ENCODE data around the gene TMEM39B.

DNA sequence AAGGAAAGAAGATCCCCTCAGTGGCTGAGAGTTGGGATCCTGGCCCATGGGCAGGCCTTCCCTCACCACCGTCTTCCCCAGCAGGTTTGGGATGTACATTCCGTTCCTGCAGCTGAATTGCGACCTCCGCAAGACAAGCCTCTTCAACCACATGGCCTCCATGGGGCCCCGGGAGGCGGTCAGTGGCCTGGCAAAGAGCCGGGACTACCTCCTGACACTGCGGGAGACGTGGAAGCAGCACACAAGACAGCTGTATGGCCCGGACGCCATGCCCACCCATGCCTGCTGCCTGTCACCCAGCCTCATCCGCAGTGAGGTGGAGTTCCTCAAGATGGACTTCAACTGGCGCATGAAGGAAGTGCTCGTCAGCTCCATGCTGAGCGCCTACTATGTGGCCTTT is 18.9 kb downstream of the TMEM39B start:
- TF ChIP-seq JUN (CRISPR knock-in tag; IDR thresholded peaks at IDR 0.05): no peak
- no peak for TF ChIP-seq MAX (CRISPR knock-in tag; IDR thresholded peaks at IDR 0.05)
- TF ChIP-seq FOXJ3 (CRISPR knock-in tag; IDR thresholded peaks at IDR 0.05; ENCODE audit: borderline replicate concordance): no peak
- TF ChIP-seq, protein P1, sequence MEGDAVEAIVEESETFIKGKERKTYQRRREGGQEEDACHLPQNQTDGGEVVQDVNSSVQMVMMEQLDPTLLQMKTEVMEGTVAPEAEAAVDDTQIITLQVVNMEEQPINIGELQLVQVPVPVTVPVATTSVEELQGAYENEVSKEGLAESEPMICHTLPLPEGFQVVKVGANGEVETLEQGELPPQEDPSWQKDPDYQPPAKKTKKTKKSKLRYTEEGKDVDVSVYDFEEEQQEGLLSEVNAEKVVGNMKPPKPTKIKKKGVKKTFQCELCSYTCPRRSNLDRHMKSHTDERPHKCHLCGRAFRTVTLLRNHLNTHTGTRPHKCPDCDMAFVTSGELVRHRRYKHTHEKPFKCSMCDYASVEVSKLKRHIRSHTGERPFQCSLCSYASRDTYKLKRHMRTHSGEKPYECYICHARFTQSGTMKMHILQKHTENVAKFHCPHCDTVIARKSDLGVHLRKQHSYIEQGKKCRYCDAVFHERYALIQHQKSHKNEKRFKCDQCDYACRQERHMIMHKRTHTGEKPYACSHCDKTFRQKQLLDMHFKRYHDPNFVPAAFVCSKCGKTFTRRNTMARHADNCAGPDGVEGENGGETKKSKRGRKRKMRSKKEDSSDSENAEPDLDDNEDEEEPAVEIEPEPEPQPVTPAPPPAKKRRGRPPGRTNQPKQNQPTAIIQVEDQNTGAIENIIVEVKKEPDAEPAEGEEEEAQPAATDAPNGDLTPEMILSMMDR (IDR thresholded peaks at IDR 0.05): no peak
- TF ChIP-seq, protein P2, sequence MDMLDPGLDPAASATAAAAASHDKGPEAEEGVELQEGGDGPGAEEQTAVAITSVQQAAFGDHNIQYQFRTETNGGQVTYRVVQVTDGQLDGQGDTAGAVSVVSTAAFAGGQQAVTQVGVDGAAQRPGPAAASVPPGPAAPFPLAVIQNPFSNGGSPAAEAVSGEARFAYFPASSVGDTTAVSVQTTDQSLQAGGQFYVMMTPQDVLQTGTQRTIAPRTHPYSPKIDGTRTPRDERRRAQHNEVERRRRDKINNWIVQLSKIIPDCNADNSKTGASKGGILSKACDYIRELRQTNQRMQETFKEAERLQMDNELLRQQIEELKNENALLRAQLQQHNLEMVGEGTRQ (CRISPR knock-in tag; IDR thresholded peaks at IDR 0.05): no peak
- no peak for TF ChIP-seq ZNF138 (CRISPR knock-in tag; conservative IDR thresholded peaks at IDR 0.05)
